ENCODE measurements around the gene NDUFB1. TPM values are rescaled to one million over a fixed set of nuclear protein-coding genes. Genes with fewer than 3 reads are reported as not detected.

NDUFB1 gene
- total RNA-seq, 1 experiment from 2014 or later = 115 TPM

GRCh38 chr14:92093320-92093719, 28.2 kb downstream of the NDUFB1 start:
- TF ChIP-seq CTCF (IDR thresholded peaks at IDR 0.05; ENCODE audit: insufficient read depth in 1 of 2, low read depth in 1 of 2, low read length in 1 of 2, severe bottlenecking in 1 of 2, unreplicated experiment in 1 of 2) = peak in 1 of 2 experiments; percentile 17
- H3K27me3 ChIP-seq (replicated peaks; ENCODE audit: control insufficient read depth, insufficient read depth, low read length) = no peaks in the 10 kb centered on the region
- H3K4me3 ChIP-seq (ENCODE audit: low read depth, low read length) = no peak overlapping the region
- H3K9me3 ChIP-seq = no peaks in the 10 kb centered on the region
- intact Hi-C loops (cut with micrococcal nuclease; ENCODE audit: unreplicated experiment) = no loop called here
- CTCF ChIA-PET = interaction anchor here (0.8 kb wide), 1 partner anchor 13 kb away, joined by 3 read pairs; the partner anchor contains the start of gene ATXN3
- Mint-ChIP-seq H3K27ac (ENCODE audit: unreplicated experiment) (no peak overlapping the region), H3K9me3 (ENCODE audit: unreplicated experiment) (no peaks in the 10 kb centered on the region), H3K4me3 (ENCODE audit: unreplicated experiment) (no peak overlapping the region), H3K36me3 (ENCODE audit: insufficient read depth, unreplicated experiment) (peaks cover 5% of the 10 kb centered on the region), H3K4me1 (ENCODE audit: low read depth, unreplicated experiment) (no peaks in the 10 kb centered on the region), H3K27me3 (ENCODE audit: insufficient read depth, unreplicated experiment) (no peaks in the 10 kb centered on the region)
- POLR2A ChIA-PET = no interaction called here
- no peaks in the 10 kb centered on the region for H3K4me1 ChIP-seq
- no peaks in the 10 kb centered on the region for H3K36me3 ChIP-seq (ENCODE audit: control insufficient read depth, insufficient read depth, low read length)
- BruUV-seq (replicated peaks) = no TSS peak
- peak in 1 of 2 experiments; percentile 13 for DNase-seq

GRCh38 chr14:92088494-92088893, 33.0 kb downstream of the NDUFB1 start:
- Histone ChIP-seq H3K36me3 (ENCODE audit: control insufficient read depth, insufficient read depth, low read length) (no peaks in the 10 kb centered on the region), H3K9me3 (no peaks in the 10 kb centered on the region), H3K27me3 (replicated peaks; ENCODE audit: control insufficient read depth, insufficient read depth, low read length) (no peaks in the 10 kb centered on the region), H3K4me1 (no peaks in the 10 kb centered on the region), H3K4me3 (ENCODE audit: low read depth, low read length) (no peak overlapping the region)
- ChIA-PET POLR2A (no interaction called here), CTCF (interaction anchor here (0.7 kb wide), 1 partner anchor 189 kb away, joined by 3 read pairs; no protein-coding TSS in a partner anchor)
- no peak for DNase-seq
- Mint-ChIP-seq H3K9me3 (ENCODE audit: unreplicated experiment) (no peaks in the 10 kb centered on the region), H3K4me1 (ENCODE audit: low read depth, unreplicated experiment) (no peaks in the 10 kb centered on the region), H3K36me3 (ENCODE audit: insufficient read depth, unreplicated experiment) (peaks cover 9% of the 10 kb centered on the region), H3K27me3 (ENCODE audit: insufficient read depth, unreplicated experiment) (no peaks in the 10 kb centered on the region), H3K27ac (ENCODE audit: unreplicated experiment) (no peak overlapping the region), H3K4me3 (ENCODE audit: unreplicated experiment) (no peak overlapping the region)
- TF ChIP-seq CTCF (IDR thresholded peaks at IDR 0.05; ENCODE audit: insufficient read depth in 1 of 2, low read depth in 1 of 2, low read length in 1 of 2, severe bottlenecking in 1 of 2, unreplicated experiment in 1 of 2) = no peak
- no TSS peak for BruUV-seq (replicated peaks)
- intact Hi-C loops (cut with micrococcal nuclease; ENCODE audit: unreplicated experiment) = no loop called here

- no TSS peak for BruUV-seq (replicated peaks)
- intact Hi-C loops (cut with micrococcal nuclease; ENCODE audit: unreplicated experiment) = no loop called here
- Mint-ChIP-seq H3K4me1 (ENCODE audit: low read depth, unreplicated experiment) (no peaks in the 10 kb centered on the region), H3K9me3 (ENCODE audit: unreplicated experiment) (no peaks in the 10 kb centered on the region), H3K27ac (ENCODE audit: unreplicated experiment) (no peak overlapping the region), H3K4me3 (ENCODE audit: unreplicated experiment) (no peak overlapping the region), H3K27me3 (ENCODE audit: insufficient read depth, unreplicated experiment) (no peaks in the 10 kb centered on the region), H3K36me3 (ENCODE audit: insufficient read depth, unreplicated experiment) (no peaks in the 10 kb centered on the region)
- Histone ChIP-seq H3K4me3 (ENCODE audit: low read depth, low read length) (no peak overlapping the region), H3K27me3 (replicated peaks; ENCODE audit: control insufficient read depth, insufficient read depth, low read length) (no peaks in the 10 kb centered on the region), H3K4me1 (no peaks in the 10 kb centered on the region), H3K9me3 (no peaks in the 10 kb centered on the region), H3K36me3 (ENCODE audit: control insufficient read depth, insufficient read depth, low read length) (no peaks in the 10 kb centered on the region)
- ChIA-PET CTCF (no interaction called here), POLR2A (no interaction called here)
- no peak for DNase-seq
- TF ChIP-seq CTCF (IDR thresholded peaks at IDR 0.05; ENCODE audit: insufficient read depth in 1 of 2, low read depth in 1 of 2, low read length in 1 of 2, severe bottlenecking in 1 of 2, unreplicated experiment in 1 of 2) = no peak
Measured at GRCh38 chr14:92074555-92074954, 47.0 kb downstream of the NDUFB1 start.

Other genes starting within 250 kb of the NDUFB1 start
- 9.2 and 13.9 TPM in 2 replicates for gene FBLN5, start 174.0 kb downstream of the NDUFB1 start, total RNA-seq (2022)
- gene TRIP11, start 81.6 kb downstream of the NDUFB1 start, total RNA-seq (2022) = 42.9 and 43.4 TPM in 2 replicates
- gene ATXN3, start 15.1 kb downstream of the NDUFB1 start, total RNA-seq (2022) = 18.8 and 29.3 TPM in 2 replicates
- gene CPSF2, start 263 bp upstream of the NDUFB1 start, total RNA-seq (2022) = 76.9 and 80.3 TPM in 2 replicates
- gene SLC24A4, start 201.5 kb upstream of the NDUFB1 start, total RNA-seq (2022) = not detected in 2 replicates

Measured in Caco-2 (cell line).